GM21381 (cell line): ENCODE data around the gene SYNC.
A peak's percentile ranks its signal among the peaks of the same experiment; 100 is the strongest.
"Not testable (repeated sequence)": the region's sequence is repeated elsewhere in the genome, so short reads cannot be mapped to it uniquely, and the experiment has no call there.

Source experiments
- ATAC-seq: cut with Tn5 transposase; IDR thresholded peaks from one replicate; pipeline ENCODE4 v1.9.1; 2021; ENCODE audit warnings: mild to moderate bottlenecking, moderate library complexity; ENCODE audit not compliant: unreplicated experiment

The SYNC gene

GRCh38 chr1:32695098-32695904, 7.3 kb downstream of the SYNC start:
- ATAC-seq, result no peak

DNA sequence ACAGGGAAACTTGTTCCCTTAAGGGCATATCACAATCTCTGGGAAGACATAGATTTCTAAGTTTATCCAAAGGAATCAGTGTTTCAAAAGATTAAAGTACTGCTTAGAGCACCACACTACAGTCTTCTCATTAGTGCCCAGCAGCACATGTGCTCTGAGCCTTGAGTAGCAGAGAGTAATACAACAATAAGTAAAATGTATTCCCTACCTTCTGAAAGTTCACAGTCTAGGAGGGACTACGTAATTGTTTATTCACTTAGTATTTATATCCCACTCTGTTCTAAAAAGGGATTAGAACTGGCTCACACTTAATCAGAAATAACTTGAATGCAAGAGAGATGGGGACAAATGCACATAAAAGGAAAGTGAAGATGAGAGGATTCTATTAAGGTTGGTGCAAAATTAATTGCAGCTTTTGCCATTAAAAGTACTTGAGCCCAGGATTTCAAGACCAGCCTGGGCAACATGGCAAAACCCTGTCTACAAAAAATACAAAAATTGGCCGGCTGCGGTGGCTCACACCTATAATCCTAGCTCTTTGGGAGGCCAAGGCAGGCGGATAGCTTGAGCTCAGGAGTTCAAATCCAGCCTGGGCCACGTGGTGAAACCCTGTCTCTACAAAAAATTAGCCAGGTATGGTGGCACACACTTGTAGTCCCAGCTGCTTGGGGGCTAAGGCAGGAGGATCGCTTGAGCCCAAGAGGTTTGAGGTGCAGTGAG, 9.0 kb downstream of the SYNC start:
- ATAC-seq, result no peak

GRCh38 chr1:32686387-32686786, 16.2 kb downstream of the SYNC start:
- ATAC-seq, result no peak

GRCh38 chr1:32685498-32685897, 17.1 kb downstream of the SYNC start:
- no peak for ATAC-seq

GRCh38 chr1:32684167-32684811, 18.3 kb downstream of the SYNC start:
- ATAC-seq, result no peak

- ATAC-seq, result no peak
Observed at GRCh38 chr1:32683397-32683796, 19.2 kb downstream of the SYNC start.

DNA sequence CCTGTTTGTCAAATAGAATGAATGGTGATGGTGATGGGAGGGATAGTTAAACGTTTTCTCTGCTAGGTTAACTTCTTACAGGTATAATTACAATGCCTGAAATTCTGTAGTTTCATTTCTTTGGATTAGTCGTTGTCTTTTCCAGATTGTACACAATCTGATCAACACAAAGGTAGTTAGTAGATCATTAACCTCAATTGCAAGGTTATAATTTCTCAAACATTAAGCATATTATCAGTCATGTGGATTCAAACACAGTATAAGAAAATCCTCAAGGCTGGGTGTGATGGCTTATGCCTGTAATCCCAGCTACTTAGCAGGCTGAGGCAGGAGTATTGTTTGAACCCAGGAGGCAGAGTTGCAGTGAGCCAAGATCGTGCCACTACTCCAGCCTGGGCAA, 20.6 kb downstream of the SYNC start:
- no peak for ATAC-seq

GRCh38 chr1:32681509-32681908, 21.1 kb downstream of the SYNC start:
- no peak for ATAC-seq

DNA sequence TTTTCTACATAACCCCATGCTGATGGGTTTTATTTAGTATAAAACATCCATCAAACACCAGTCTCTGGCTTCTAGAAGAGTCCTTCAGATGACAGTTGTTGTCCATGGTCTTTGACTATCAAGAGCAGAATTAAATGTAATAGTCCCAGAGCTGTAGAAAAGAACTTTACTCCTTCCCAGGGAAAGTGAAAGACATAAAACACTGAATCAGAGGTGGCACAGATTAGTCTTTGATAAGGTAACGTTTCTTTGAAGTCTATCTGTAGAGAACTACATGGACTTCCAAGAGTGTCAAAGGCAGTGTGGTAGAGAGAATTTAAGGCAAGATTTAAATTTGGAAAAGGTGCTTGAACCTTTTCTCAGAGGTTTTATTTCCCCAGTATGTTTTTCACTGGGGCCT, 21.9 kb downstream of the SYNC start:
- ATAC-seq, result no peak

DNA sequence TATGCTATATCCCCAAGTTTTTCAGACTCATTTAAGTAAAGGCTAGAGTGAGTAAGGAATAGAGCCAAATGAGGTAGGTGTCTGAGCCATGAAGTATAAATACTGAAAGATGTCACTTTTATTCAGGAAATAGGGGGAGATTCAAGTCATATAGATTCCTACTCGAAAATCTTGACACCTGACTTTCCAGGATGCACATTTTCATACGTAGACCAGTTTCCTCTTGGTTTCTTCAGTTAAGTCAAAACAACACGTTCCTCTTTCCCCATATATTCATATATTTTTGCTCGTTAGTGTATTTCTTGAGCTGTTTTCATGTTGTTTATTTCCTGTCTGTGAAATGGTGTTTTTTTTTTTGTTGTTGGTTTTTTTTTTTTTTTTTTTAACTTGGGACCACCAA, 22.6 kb downstream of the SYNC start:
- ATAC-seq, result not testable (repeated sequence)

DNA sequence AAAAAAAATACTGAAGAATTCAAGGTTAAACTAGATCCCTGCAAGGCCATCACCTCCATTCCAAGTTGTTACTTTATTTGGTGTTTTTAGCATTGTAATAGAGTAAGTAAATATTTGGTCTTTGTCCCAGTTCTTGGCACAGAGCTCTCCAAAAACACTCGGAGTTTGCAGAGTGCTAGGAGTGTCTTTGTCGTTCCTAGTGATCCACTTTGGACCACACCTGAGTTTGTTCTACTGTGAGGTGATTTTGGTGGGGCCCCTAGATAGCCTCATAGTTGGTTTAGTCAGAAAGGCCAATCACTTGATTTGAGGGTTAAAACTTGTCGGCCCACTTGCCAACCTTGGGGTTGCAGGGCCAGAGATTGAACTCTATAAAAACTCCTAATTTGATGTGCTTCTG, 25.6 kb downstream of the SYNC start:
- no peak for ATAC-seq

- not testable (repeated sequence) for ATAC-seq
Observed at GRCh38 chr1:32668716-32669115, 33.9 kb downstream of the SYNC start.

- ATAC-seq, result no peak
Observed at GRCh38 chr1:32666901-32667566, 35.5 kb downstream of the SYNC start.

GRCh38 chr1:32665915-32666314, 36.7 kb downstream of the SYNC start:
- no peak for ATAC-seq

DNA sequence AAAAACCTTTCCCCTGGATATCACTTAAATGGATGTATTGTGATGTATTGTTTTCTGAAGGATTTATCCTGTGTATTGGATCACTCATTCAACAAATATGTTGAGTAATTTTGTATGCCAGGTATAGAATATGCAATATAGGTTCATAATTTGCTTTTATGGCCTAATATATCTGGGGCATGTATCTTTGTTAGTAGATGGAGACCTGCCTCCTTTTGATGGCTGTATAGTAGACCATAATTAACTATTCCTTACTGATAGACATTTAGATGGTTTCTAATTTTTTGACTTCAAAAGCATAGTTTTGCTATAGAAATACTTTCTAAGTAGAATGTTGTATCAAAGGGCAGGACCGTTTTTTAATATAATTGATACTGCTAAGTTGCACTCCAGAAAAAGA, 43.0 kb downstream of the SYNC start:
- ATAC-seq, result no peak

DNA sequence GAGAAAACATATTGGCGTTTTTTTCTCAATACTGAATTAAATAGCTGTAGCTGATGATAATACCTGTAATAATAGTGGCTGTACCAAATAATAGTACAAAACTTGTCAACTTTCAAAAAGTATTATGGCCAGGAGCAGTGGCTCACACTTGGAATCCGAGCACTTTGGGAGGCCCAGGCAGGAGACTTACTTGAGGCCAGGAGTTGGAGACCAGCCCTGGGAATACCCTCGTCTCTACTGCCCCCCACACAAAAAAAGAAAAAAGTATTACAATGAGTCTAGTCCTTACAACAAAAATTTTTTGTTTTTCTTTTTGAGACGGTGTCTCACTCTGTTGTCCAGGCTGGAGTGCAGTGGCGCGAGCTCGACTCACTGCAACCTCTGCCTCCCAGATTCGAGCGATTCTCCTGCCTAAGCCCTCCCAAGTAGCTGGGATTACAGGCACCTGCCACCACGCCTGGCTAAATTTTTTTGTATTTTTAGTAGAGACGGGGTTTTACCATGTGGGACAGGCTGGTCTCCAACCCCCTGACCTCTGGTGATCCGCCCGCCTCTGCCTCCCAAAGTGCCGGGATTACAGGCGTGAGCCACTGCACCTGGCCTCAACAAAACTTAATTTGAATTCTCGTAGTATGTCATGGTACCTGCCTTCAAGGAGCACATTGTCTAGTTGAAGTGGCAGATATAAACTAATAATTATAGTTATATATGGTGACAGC, 50.2 kb downstream of the SYNC start:
- ATAC-seq, result no peak

DNA sequence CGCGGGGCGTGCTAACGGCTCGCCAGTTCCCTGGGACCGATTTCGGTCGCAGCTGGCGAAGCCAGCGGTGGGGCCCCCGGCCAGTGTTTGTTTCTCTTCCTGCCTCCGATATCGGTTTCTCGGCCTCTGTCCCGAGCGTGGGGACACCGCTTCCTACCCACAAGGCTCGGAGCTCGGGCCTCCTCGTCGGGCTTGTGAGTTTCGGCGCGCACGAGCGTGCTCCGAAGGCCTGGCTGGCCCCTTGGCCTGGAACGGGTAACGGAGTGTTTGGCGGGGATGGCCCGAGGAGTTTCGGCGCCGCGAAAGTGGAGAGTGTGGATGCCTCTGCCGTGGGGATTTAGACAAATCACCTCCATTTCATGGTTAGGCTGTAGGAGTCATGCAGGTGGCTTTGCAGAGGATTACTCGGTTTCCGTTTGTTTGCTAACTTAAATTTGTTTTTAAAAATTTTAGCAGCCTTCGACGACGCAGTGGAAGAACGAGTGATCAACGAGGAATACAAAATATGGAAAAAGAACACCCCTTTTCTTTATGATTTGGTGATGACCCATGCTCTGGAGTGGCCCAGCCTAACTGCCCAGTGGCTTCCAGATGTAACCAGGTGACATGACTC, 51.0 kb downstream of the SYNC start:
- ATAC-seq, result no peak

- peak; percentile 79 for ATAC-seq
Observed at GRCh38 chr1:32650752-32651460, 51.7 kb downstream of the SYNC start, which contains the start of gene RBBP4. TSS of gene RBBP4 (plus strand) at chr1:32651208. CDS start at chr1:32651307, 99 bp downstream.

DNA sequence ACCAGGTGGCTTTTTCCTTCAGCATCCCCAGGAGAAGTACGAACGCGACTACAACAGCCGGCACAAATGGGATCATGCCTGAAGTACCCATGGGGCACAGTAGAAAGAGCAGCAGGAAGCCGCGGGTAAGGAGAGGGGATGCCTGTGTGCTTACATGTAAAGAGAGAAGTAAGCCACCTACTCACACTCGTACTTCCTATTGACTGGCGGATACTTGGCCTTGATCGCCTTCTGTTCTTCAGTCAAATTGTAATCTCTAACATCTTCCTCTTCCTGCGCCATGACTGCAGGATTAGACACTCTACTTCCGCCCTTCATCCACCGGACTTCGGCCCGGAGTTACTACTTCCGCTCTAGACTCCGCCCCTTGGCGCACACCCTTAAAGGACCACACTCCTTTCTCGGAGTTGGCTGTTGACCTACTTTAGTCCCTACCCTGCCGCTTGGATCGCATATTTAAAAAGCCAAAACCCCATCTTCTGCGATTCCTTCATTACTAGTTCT, 52.3 kb downstream of the SYNC start, which contains the start of gene ZBTB8OS:
Gene ZBTB8OS, minus strand, starts transcription at position 303 of the 504 bp plus-strand sequence. Its CDS starts 21 bp downstream, at position 282.
- peak; percentile 57 for ATAC-seq
